Endothelial cell of umbilical vein (primary cell): ENCODE measurements around the gene ZNF503.

Experiments used
- EZH2 ChIP-seq: IDR thresholded peaks from 2 replicates; pipeline ENCODE4 v1.6.1; 2012; ENCODE audit warnings: borderline replicate concordance, low read depth, mild to moderate bottlenecking, moderate library complexity, low read length, inconsistent platforms; ENCODE audit not compliant: severe bottlenecking
- POLR2A ChIP-seq: IDR thresholded peaks from 2 replicates; pipeline ENCODE4 v1.6.1; 2012; ENCODE audit warnings: low read depth, mild to moderate bottlenecking, control low read depth, low read length
- TF ChIP-seq, protein P1 (sequence below), 2 donors: IDR thresholded peaks; 1 replicate in 1 of 2; 2 replicates in 1 of 2; pipeline ENCODE4 v1.5.1; 2011; ENCODE audit warnings: low read length in 2 of 2, mild to moderate bottlenecking in 2 of 2, moderate library complexity in 2 of 2, control low read depth in 1 of 2, inconsistent platforms in 1 of 2, low read depth in 1 of 2; ENCODE audit not compliant: insufficient read depth in 1 of 2; ENCODE audit errors: extremely low read depth in 1 of 2

DNA sequence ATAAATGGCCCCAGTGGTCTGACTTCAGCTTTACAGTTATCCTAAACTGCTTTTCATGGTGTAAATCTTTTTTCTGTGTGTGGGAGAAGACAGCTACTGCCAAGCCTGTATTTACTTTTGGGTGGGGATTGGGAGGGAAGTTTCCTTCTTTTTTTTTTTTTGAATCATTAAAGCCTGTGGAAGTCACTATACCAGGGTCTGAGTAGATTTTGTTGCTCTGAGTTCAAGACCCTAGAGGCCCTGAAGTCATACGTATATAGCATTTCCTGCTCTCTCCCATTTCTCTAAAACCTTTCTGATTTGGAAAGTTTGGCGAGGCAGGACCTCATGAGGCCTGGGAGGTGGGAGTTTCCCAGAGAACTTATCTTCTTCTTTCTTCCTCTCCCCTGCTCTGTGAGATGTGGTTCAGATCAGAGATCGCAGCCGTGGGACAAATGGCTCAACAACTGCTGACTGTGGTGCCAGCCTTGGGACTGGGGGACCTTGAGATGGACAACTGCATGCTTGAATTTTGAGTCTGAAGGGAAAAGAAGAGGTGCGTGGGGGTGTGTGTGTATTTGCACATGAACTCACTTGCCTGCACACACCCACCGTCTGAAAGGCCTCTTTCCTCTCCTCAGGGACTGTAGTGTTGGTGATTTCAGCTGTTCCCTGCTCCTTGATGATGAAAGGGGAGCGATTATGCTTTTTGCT, 48.0 kb upstream of the ZNF503 start:
- no peak for TF ChIP-seq POLR2A
- TF ChIP-seq, protein P1, sequence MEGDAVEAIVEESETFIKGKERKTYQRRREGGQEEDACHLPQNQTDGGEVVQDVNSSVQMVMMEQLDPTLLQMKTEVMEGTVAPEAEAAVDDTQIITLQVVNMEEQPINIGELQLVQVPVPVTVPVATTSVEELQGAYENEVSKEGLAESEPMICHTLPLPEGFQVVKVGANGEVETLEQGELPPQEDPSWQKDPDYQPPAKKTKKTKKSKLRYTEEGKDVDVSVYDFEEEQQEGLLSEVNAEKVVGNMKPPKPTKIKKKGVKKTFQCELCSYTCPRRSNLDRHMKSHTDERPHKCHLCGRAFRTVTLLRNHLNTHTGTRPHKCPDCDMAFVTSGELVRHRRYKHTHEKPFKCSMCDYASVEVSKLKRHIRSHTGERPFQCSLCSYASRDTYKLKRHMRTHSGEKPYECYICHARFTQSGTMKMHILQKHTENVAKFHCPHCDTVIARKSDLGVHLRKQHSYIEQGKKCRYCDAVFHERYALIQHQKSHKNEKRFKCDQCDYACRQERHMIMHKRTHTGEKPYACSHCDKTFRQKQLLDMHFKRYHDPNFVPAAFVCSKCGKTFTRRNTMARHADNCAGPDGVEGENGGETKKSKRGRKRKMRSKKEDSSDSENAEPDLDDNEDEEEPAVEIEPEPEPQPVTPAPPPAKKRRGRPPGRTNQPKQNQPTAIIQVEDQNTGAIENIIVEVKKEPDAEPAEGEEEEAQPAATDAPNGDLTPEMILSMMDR (IDR thresholded peaks at IDR 0.05; ENCODE audit: extremely low read depth in 1 of 2, insufficient read depth in 1 of 2, low read depth in 1 of 2, low read length in 2 of 2): no peak
- TF ChIP-seq EZH2: no peak
